ENCODE measurements around the gene EML1. TPM values are rescaled to one million over a fixed set of nuclear protein-coding genes. Genes with fewer than 3 reads are reported as not detected.

The EML1 gene
- polyA plus RNA-seq, 1 donor from 2014 or later, result 21.7 TPM

DNA sequence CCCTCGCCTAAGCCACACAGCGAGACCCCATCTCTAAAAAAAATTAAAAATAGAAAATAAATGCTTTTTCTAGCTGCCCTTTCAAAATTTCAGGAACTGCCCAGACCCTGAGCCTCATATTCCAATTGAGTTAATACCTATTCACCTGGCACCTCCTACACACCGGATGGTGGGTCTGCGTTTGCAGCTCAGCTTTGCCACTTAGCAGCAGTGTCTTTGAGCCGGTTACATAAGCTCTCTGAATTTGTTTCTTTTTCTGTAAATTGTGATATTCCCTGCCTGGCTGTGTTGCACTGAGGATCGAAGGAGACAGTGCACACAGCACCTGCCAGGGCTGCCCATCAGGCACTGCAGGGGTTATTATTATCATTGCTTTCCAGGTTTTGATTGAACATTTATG lies 125.6 kb downstream of the EML1 start:
- TF ChIP-seq CTCF (IDR thresholded peaks at IDR 0.05; ENCODE audit: poor library complexity, severe bottlenecking), result no peak
- no peak for TF ChIP-seq TAF1 (IDR thresholded peaks at IDR 0.05; ENCODE audit: low read depth)
- no peak for TF ChIP-seq EP300 (conservative IDR thresholded peaks at IDR 0.05; ENCODE audit: poor library complexity, severe bottlenecking)
- TF ChIP-seq SMC3 (conservative IDR thresholded peaks at IDR 0.05; ENCODE audit: poor library complexity), result no peak
- no peak for TF ChIP-seq POLR2AphosphoS5 (IDR thresholded peaks at IDR 0.05)
- TF ChIP-seq RAD21 (conservative IDR thresholded peaks at IDR 0.05), result no peak
- TF ChIP-seq MXI1 (conservative IDR thresholded peaks at IDR 0.05; ENCODE audit: poor library complexity, severe bottlenecking), result no peak
- TF ChIP-seq EZH2 (IDR thresholded peaks at IDR 0.05; ENCODE audit: borderline replicate concordance, insufficient read depth, low read length, poor library complexity, severe bottlenecking), result no peak
- no peak for TF ChIP-seq REST (IDR thresholded peaks at IDR 0.05; ENCODE audit: borderline replicate concordance)
- no peaks in the 10 kb centered on the region for H3K9me3 ChIP-seq (ENCODE audit: low read length)
- H3K9me2 ChIP-seq (ENCODE audit: insufficient read depth, low read length), result no peaks in the 10 kb centered on the region
- H3K27me3 ChIP-seq (ENCODE audit: insufficient read depth, low read depth, low read length), result no peaks in the 10 kb centered on the region
- no peak overlapping the region for H3K4me3 ChIP-seq (ENCODE audit: low read length)
- no peak overlapping the region for H3K27ac ChIP-seq (ENCODE audit: low read length)
- H3K36me3 ChIP-seq (ENCODE audit: insufficient read depth, low read length), result peaks cover 6% of the 10 kb centered on the region
- H3F3A ChIP-seq (ENCODE audit: insufficient read depth, low read length, poor library complexity, severe bottlenecking), result no peaks in the 10 kb centered on the region
- H3K4me2 ChIP-seq (ENCODE audit: low read length), result no peak overlapping the region
- H2AFZ ChIP-seq (ENCODE audit: low read depth, low read length), result no peak overlapping the region
- H3K79me2 ChIP-seq (replicated peaks; ENCODE audit: insufficient read depth, low read length), result no peaks in the 10 kb centered on the region
- no peak overlapping the region for H3K9ac ChIP-seq (ENCODE audit: low read length)
- H4K20me1 ChIP-seq (ENCODE audit: insufficient read depth), result no peaks in the 10 kb centered on the region

DNA sequence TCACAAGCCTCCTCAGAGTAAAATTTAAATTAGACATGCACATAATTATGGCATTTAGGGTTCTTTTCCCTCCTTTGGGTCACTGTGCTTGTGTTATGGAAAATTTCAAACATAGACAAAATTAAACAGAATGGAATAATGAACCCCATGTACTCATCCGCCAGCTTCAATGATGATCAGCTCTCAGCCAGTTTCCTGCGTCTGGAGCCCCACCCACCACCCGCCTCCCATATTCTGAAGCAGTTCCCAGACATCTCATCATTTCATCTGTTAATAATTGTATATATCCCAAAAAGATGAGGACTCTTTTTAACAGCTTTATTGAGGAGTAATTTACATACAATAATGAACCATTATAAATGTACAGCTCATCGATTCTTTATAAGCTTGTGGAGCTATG lies 128.2 kb downstream of the EML1 start:
- no peak overlapping the region for H3K4me2 ChIP-seq (ENCODE audit: low read length)
- no peak overlapping the region for H3K27ac ChIP-seq (ENCODE audit: low read length)
- H3K36me3 ChIP-seq (ENCODE audit: insufficient read depth, low read length), result peaks cover 6% of the 10 kb centered on the region
- H3F3A ChIP-seq (ENCODE audit: insufficient read depth, low read length, poor library complexity, severe bottlenecking), result no peaks in the 10 kb centered on the region
- no peaks in the 10 kb centered on the region for H3K9me2 ChIP-seq (ENCODE audit: insufficient read depth, low read length)
- no peaks in the 10 kb centered on the region for H3K79me2 ChIP-seq (replicated peaks; ENCODE audit: insufficient read depth, low read length)
- H3K27me3 ChIP-seq (ENCODE audit: insufficient read depth, low read depth, low read length), result no peaks in the 10 kb centered on the region
- no peaks in the 10 kb centered on the region for H4K20me1 ChIP-seq (ENCODE audit: insufficient read depth)
- TF ChIP-seq CTCF (IDR thresholded peaks at IDR 0.05; ENCODE audit: poor library complexity, severe bottlenecking) (no peak), EP300 (conservative IDR thresholded peaks at IDR 0.05; ENCODE audit: poor library complexity, severe bottlenecking) (no peak), REST (IDR thresholded peaks at IDR 0.05; ENCODE audit: borderline replicate concordance) (no peak), RAD21 (conservative IDR thresholded peaks at IDR 0.05) (no peak), SMC3 (conservative IDR thresholded peaks at IDR 0.05; ENCODE audit: poor library complexity) (no peak), MXI1 (conservative IDR thresholded peaks at IDR 0.05; ENCODE audit: poor library complexity, severe bottlenecking) (no peak), EZH2 (IDR thresholded peaks at IDR 0.05; ENCODE audit: borderline replicate concordance, insufficient read depth, low read length, poor library complexity, severe bottlenecking) (no peak), POLR2AphosphoS5 (IDR thresholded peaks at IDR 0.05) (no peak)
- no peak overlapping the region for H2AFZ ChIP-seq (ENCODE audit: low read depth, low read length)
- H3K9ac ChIP-seq (ENCODE audit: low read length), result no peak overlapping the region
- no peaks in the 10 kb centered on the region for H3K9me3 ChIP-seq (ENCODE audit: low read length)
- no peak overlapping the region for H3K4me3 ChIP-seq (ENCODE audit: low read length)

Measured in neural cell (in vitro differentiated cells).